PC-9 (cell line): Measurements from ENCODE around the gene NCMAP. TPM values are rescaled to one million over a fixed set of nuclear protein-coding genes. Genes with fewer than 3 reads are reported as not detected.
A peak's percentile ranks its signal among the peaks of the same experiment; 100 is the strongest.

Experiments used
- BruUV-seq: library from RNA; stranded (reverse); fragments of 400-500 nt; replicated peaks from 2 replicates; lab custom pipeline; 2021; lab: Mats Ljungman, UMichigan
- CTCF ChIA-PET: fragments of 300-600 bp; sonication (Branson Sonifier 250); formaldehyde crosslinking; loops from one replicate; lab custom pipeline; 2022; ENCODE audit warnings: antibody characterized with exemption; lab: Charles Lee
- POLR2A ChIA-PET: fragments of 300-600 bp; sonication (Branson Sonifier 250); formaldehyde crosslinking; loops from one replicate; lab custom pipeline; 2022; ENCODE audit warnings: antibody characterized with exemption; ENCODE audit not compliant: unreplicated experiment; lab: Charles Lee
- DNase-seq, 2 experiments: peaks; one replicate each; pipeline versions ENCODE4 v3.0.0 to v3.0.0-alpha.2; 2015 to 2022; ENCODE audit warnings: mixed read lengths in 1 of 2
- H2AFZ ChIP-seq: fragments of 200-600 bp; sonication (generic); 2 replicates; pipeline ENCODE4 v1.8.1; 2017; ENCODE audit warnings: antibody characterized with exemption
- H3F3A ChIP-seq: fragments of 200-600 bp; sonication (generic); 2 replicates; pipeline ENCODE4 v1.8.1; 2017; ENCODE audit warnings: antibody characterized with exemption, mild to moderate bottlenecking, low read depth; ENCODE audit not compliant: insufficient read depth
- H3K27ac ChIP-seq: fragments of 200-600 bp; sonication (generic); 2 replicates; pipeline ENCODE4 v1.6.1; 2016; ENCODE audit warnings: mixed run types
- H3K27me3 ChIP-seq: fragments of 200-600 bp; sonication (generic); 2 replicates; pipeline ENCODE4 v1.6.1; 2016; ENCODE audit warnings: low read depth, mixed run types; ENCODE audit not compliant: insufficient read depth
- H3K36me3 ChIP-seq: fragments of 200-600 bp; sonication (generic); 2 replicates; pipeline ENCODE4 v1.6.1; 2016; ENCODE audit warnings: low read depth, mixed run types
- H3K4me1 ChIP-seq: fragments of 200-600 bp; sonication (generic); replicated peaks from 2 replicates; pipeline ENCODE4 v1.6.1; 2016; ENCODE audit warnings: mixed run types; ENCODE audit not compliant: insufficient read depth
- H3K4me2 ChIP-seq: fragments of 200-600 bp; sonication (generic); 2 replicates; pipeline ENCODE4 v1.6.1; 2017; ENCODE audit warnings: mixed run types
- H3K4me3 ChIP-seq: fragments of 200-600 bp; sonication (generic); 2 replicates; pipeline ENCODE4 v1.6.1; 2016; ENCODE audit warnings: mixed run types
- H3K79me2 ChIP-seq: fragments of 200-600 bp; sonication (generic); 2 replicates; pipeline ENCODE4 v1.6.1; 2017; ENCODE audit warnings: low read depth, mixed run types
- H3K9me2 ChIP-seq: fragments of 200-600 bp; sonication (generic); 2 replicates; pipeline ENCODE4 v1.8.1; 2017; ENCODE audit warnings: mild to moderate bottlenecking; ENCODE audit not compliant: insufficient read depth
- H3K9me3 ChIP-seq: fragments of 200-600 bp; sonication (generic); 2 replicates; pipeline ENCODE4 v1.8.1; 2016; ENCODE audit warnings: low read depth; ENCODE audit not compliant: insufficient read depth
- H4K20me1 ChIP-seq: fragments of 200-600 bp; sonication (generic); 2 replicates; pipeline ENCODE4 v1.8.1; 2017; ENCODE audit not compliant: insufficient read depth
- CTCF ChIP-seq: fragments of 200-600 bp; sonication (generic); conservative IDR thresholded peaks from 2 replicates; pipeline ENCODE4 v1.6.1; 2017; ENCODE audit warnings: mixed run types, antibody characterized with exemption, mild to moderate bottlenecking, moderate library complexity
- EZH2 ChIP-seq: fragments of 200-600 bp; sonication (generic); IDR thresholded peaks from 2 replicates; pipeline ENCODE4 v1.8.0; 2017; ENCODE audit warnings: antibody characterized with exemption, low read depth
- intact Hi-C: fragments of 100-400 bp; cut with micrococcal nuclease; formaldehyde crosslinking; loops from one replicate; pipeline ENCODE4 v1.10.0; 2022; ENCODE audit not compliant: unreplicated experiment
- total RNA-seq: library from RNA; stranded (reverse); gene quantifications from 2 replicates; pipeline ENCODE4 v1.2.3, GENCODE V29; 2021

NCMAP gene
- total RNA-seq, 1 experiment from 2014 or later, result 0.20 TPM

GRCh38 chr1:24558455-24558854, 2.6 kb downstream of the NCMAP start:
- Histone ChIP-seq H3K4me1 (peaks cover 21% of the 10 kb centered on the region), H3K4me2 (no peak overlapping the region), H3K9me2 (no peaks in the 10 kb centered on the region), H3K79me2 (no peaks in the 10 kb centered on the region), H2AFZ (no peak overlapping the region), H3K27me3 (peaks cover 3% of the 10 kb centered on the region), H3K9me3 (no peaks in the 10 kb centered on the region), H4K20me1 (no peaks in the 10 kb centered on the region), H3K36me3 (no peaks in the 10 kb centered on the region), H3K27ac (no peak overlapping the region), H3F3A (peaks cover 29% of the 10 kb centered on the region; the same call in 1 of the 2 replicates), H3K4me3 (no peak overlapping the region)
- CTCF ChIA-PET, result interaction anchor here (1.0 kb wide), 1 partner anchor 29 kb away, joined by 4 read pairs; no protein-coding TSS in a partner anchor
- no peak for DNase-seq
- intact Hi-C loops, result loop anchor here (5.0 kb wide), 1 partner anchor 84 kb away; the partner anchor contains the start of gene SRRM1
- BruUV-seq, result no TSS peak
- TF ChIP-seq CTCF (no peak), EZH2 (no peak)
- POLR2A ChIA-PET, result no interaction called here

- Histone ChIP-seq H3K36me3 (no peaks in the 10 kb centered on the region), H4K20me1 (no peaks in the 10 kb centered on the region), H3K9me3 (no peaks in the 10 kb centered on the region), H3F3A (peaks cover 29% of the 10 kb centered on the region; the same call in 1 of the 2 replicates), H3K9me2 (no peaks in the 10 kb centered on the region), H3K79me2 (no peaks in the 10 kb centered on the region), H3K27ac (no peak overlapping the region), H3K4me2 (peak overlapping the region; percentile 1; the same call in 1 of the 2 replicates), H3K4me1 (peaks cover 21% of the 10 kb centered on the region), H3K27me3 (peaks cover 3% of the 10 kb centered on the region), H2AFZ (no peak overlapping the region), H3K4me3 (no peak overlapping the region)
- CTCF ChIA-PET, result no interaction called here
- intact Hi-C loops, result loop anchor here (5.0 kb wide), 1 partner anchor 83 kb away; the partner anchor contains the start of gene SRRM1
- no peak for TF ChIP-seq CTCF
- TF ChIP-seq EZH2, result no peak
- POLR2A ChIA-PET, result no interaction called here
- DNase-seq, result peak; percentile 75 to 87
- no TSS peak for BruUV-seq
These were observed 3.3 kb downstream of the NCMAP start for GRCh38 chr1:24558902-24559791.

- peaks cover 21% of the 10 kb centered on the region for H3K4me1 ChIP-seq
These were observed 4.5 kb downstream of the NCMAP start for GRCh38 chr1:24560361-24560760.

More at GRCh38 chr1:24560361-24560760, 4.5 kb downstream of the NCMAP start:
- H3K36me3 ChIP-seq, result no peaks in the 10 kb centered on the region
- intact Hi-C loops, result loop anchor here (10.0 kb wide), 1 partner anchor 146 kb away; the partner anchor contains the start of genes NIPAL3 and STPG1
- H3K27me3 ChIP-seq, result peaks cover 3% of the 10 kb centered on the region
- no peak overlapping the region for H2AFZ ChIP-seq
- no peaks in the 10 kb centered on the region for H3K9me2 ChIP-seq
- ChIA-PET POLR2A (no interaction called here), CTCF (no interaction called here)
- H3K27ac ChIP-seq, result no peak overlapping the region
- H3K79me2 ChIP-seq, result no peaks in the 10 kb centered on the region
- no peak for DNase-seq
- no peak for TF ChIP-seq EZH2
- TF ChIP-seq CTCF, result no peak
- H3K9me3 ChIP-seq, result no peaks in the 10 kb centered on the region
- H3K4me2 ChIP-seq, result no peak overlapping the region
- H4K20me1 ChIP-seq, result no peaks in the 10 kb centered on the region
- no TSS peak for BruUV-seq
- H3F3A ChIP-seq, result peaks cover 29% of the 10 kb centered on the region; the same call in 1 of the 2 replicates
- H3K4me3 ChIP-seq, result no peak overlapping the region
